Activated naive CD4-positive, alpha-beta T cell treated with anti-CD3 and anti-CD28 coated beads, Interleukin-2, amount 50 U/mL, for 72 hours (primary cell): ENCODE results near the gene SESN1. TPM values are rescaled to one million over a fixed set of nuclear protein-coding genes. Genes with fewer than 3 reads are reported as not detected.

Experiments
- ATAC-seq, 2 donors: fragments of 150-1000 bp; cut with Tn5 transposase; 2 replicates each; pipeline ENCODE4 v1.10.0; 2021; ENCODE audit warnings: mild to moderate bottlenecking in 2 of 2, moderate library complexity in 2 of 2
- DNase-seq, 2 donors: peaks; one replicate each; pipeline ENCODE4 v3.0.0; 2021 to 2022; ENCODE audit warnings: low spot score in 2 of 2
- H3K27ac Mint-ChIP-seq, 2 donors: one replicate each; pipeline ENCODE4 v1.8.0; 2022; ENCODE audit warnings: mild to moderate bottlenecking in 2 of 2, mixed read lengths in 2 of 2
- H3K36me3 Mint-ChIP-seq, 2 donors: one replicate each; pipeline ENCODE4 v1.8.0; 2022; ENCODE audit warnings: mixed read lengths in 2 of 2
- H3K9me3 Mint-ChIP-seq, 2 donors: one replicate each; pipeline ENCODE4 v1.8.0; 2022; ENCODE audit warnings: mixed read lengths in 2 of 2
- total RNA-seq, 2 donors: library from RNA; stranded (reverse); gene quantifications; one replicate each; pipeline ENCODE4 v1.2.3, GENCODE V29; 2022

Gene SESN1
- total RNA-seq, 2 donors from 2014 or later: 10.3 to 29.1 TPM

DNA sequence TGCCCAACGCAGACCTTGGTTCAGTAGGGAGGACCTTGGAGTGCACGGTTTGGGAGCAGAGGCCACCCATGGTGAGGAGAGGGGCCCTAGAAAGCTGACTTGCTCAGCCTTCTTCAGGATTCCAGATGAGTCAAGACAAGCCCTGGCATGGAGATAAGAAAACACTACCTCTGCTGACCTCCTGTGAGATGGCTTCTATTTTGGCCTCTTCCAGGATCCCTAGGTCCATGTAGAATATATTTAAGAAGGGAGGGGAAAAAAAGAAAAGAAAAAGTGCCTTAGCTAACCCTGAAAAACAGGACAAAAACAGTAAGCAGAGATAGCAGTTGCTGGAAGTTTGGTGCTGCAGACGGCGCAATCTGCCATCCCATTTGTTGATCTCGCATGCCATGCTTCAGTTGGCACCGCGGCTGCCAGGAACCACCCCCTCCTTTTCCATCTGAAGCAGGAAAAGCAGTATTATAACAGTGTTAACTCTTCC lies 146.4 kb downstream of the SESN1 start:
- DNase-seq (no peak), ATAC-seq (no peak)
- Mint-ChIP-seq H3K9me3 (no peaks in the 10 kb centered on the region), H3K36me3 (no peaks in the 10 kb centered on the region), H3K27ac (no peak overlapping the region)

GRCh38 chr6:108947114-108947854 lies 147.4 kb downstream of the SESN1 start:
- H3K27ac Mint-ChIP-seq: no peak overlapping the region
- H3K36me3 Mint-ChIP-seq: no peaks in the 10 kb centered on the region
- ATAC-seq (peak in 1 of 2 donors; percentile 47), DNase-seq (no peak)
- no peaks in the 10 kb centered on the region for H3K9me3 Mint-ChIP-seq

GRCh38 chr6:108946695-108947094 lies 148.0 kb downstream of the SESN1 start:
- Mint-ChIP-seq H3K27ac (no peak overlapping the region), H3K9me3 (no peaks in the 10 kb centered on the region), H3K36me3 (no peaks in the 10 kb centered on the region)
- ATAC-seq (no peak), DNase-seq (no peak)

DNA sequence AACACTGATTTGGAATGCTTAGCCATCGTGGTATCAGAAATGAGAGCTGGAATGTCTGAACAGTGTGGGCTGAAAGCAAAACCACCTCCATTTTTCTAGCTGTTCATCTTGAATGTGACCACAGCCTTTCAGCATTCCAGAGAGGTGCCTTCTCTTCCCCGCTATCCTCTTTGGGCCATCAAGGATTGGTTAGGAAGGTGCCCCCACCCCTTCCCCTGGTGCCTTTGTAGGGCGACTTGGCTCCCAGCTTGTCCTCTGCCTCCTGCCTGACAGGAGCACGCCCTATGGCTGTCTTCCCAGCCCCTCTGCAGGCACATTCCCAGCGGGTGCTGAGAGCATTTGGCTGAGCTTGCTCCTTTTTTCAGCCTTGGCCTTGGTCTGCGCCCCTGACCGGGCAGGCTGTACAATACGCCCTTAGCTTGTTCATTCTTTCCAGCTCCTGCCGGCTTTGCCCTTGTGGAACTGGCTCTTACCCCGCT lies 148.9 kb downstream of the SESN1 start:
- Mint-ChIP-seq H3K36me3 (no peaks in the 10 kb centered on the region), H3K9me3 (no peaks in the 10 kb centered on the region), H3K27ac (no peak overlapping the region)
- no peak for DNase-seq
- ATAC-seq: no peak

DNA sequence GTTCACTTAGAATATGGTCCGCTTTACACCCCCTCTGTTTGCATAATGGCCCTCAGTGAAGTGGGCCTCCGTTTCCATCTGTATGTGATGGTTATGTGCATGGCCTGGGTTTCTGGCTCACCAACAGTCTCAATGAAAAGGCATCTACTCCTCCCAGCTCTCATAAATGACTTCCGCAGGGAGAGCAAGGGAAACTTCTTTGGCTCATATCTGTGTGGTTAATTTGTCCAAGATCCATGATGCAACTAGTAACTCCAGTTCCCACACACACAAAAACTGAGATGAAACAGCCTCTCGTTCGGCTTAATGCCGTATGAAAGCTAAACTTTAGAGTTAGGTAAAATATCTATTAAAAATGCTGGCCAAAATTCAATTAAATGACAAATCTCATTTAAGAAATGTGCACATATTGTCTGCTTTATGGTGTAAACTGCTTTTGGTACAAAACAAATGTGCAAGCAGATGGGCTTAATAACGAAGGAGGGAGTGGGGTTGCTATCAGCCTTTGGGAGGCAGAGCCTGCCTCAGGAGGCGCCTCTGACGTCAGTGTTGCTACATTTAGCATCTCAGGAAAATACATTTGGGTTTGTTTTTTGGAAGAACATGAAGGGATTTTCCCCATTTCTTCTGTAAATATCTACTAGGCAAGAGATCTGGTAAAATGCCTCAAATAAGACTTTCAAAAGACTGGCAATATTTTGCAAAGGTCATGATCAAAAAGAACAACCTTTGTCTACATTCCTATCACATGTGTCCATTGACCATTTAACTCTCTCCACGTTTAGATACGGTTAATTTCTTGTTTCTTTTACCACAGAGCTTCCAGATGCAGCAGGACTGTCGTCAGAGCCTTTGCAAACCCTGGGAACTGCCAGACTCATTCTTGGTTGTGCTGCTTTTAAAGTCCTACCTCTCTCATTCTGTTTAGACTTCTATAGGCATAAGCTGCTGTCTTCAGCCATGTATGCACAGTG lies 149.7 kb downstream of the SESN1 start:
- DNase-seq (no peak), ATAC-seq (no peak)
- H3K36me3 Mint-ChIP-seq: peaks cover 2% of the 10 kb centered on the region in 2 donors
- H3K27ac Mint-ChIP-seq: no peak overlapping the region
- peaks cover 0 to 3% of the 10 kb centered on the region in 2 donors for H3K9me3 Mint-ChIP-seq

- no peak for ATAC-seq
- no peak for DNase-seq
- H3K27ac Mint-ChIP-seq: no peak overlapping the region
Measured at GRCh38 chr6:108944071-108944470, 150.6 kb downstream of the SESN1 start.

GRCh38 chr6:108942556-108943492 lies 151.8 kb downstream of the SESN1 start:
- DNase-seq: peak in 1 of 2 donors; percentile 18
- H3K27ac Mint-ChIP-seq: peak overlapping the region; percentile 72 to 78
- peaks cover 5 to 11% of the 10 kb centered on the region in 2 donors for H3K36me3 Mint-ChIP-seq
- ATAC-seq: peak; percentile 65 to 97
- H3K9me3 Mint-ChIP-seq: peaks cover 0 to 11% of the 10 kb centered on the region in 2 donors

More at GRCh38 chr6:108944071-108944470, 150.6 kb downstream of the SESN1 start:
- H3K36me3 Mint-ChIP-seq: peaks cover 5 to 11% of the 10 kb centered on the region in 2 donors
- H3K9me3 Mint-ChIP-seq: peaks cover 0 to 11% of the 10 kb centered on the region in 2 donors

GRCh38 chr6:108941859-108942258 lies 152.8 kb downstream of the SESN1 start:
- Mint-ChIP-seq H3K9me3 (peaks cover 0 to 11% of the 10 kb centered on the region in 2 donors), H3K27ac (no peak overlapping the region), H3K36me3 (peaks cover 5 to 11% of the 10 kb centered on the region in 2 donors)
- ATAC-seq (no peak), DNase-seq (no peak)

DNA sequence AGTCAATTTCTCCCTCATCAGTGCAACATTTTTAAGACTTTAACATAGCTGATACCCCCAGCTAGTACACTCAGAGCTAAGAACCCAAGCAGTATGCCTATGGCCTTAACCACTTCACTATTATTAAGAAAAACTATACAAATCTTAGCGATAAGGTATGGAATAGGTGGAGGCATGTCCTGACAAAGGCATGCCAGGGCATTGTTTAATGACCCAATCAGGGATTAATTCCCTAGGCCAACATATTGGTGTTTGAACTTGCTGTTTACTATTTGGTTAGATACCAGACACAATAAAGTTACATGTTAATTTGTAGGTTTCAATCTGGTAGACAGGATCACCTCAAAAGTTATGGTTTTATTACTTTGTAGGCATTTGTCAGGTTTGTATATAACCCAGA lies 153.4 kb downstream of the SESN1 start:
- Mint-ChIP-seq H3K36me3 (peaks cover 5 to 11% of the 10 kb centered on the region in 2 donors), H3K9me3 (peaks cover 0 to 11% of the 10 kb centered on the region in 2 donors), H3K27ac (no peak overlapping the region)
- ATAC-seq (no peak), DNase-seq (no peak)

DNA sequence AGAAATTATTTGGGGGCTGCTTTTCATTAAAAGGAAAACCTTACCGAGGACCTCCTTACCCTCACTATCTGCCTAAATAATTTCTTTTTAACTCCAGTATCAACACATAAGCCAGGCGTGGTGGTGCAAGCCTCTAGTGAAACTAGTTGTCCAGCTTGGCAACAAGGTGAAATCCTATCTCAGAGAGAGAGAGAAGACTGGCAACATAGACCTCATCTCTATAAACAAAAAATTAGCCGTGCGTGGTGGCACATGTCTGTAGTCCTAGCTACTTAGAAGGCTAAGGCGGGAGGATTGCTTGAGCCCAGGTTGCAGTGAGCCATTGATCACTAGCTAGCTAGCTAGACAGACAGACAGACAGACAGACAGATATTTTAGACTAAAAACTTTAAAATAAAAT lies 153.9 kb downstream of the SESN1 start:
- no peak for DNase-seq
- H3K36me3 Mint-ChIP-seq: peaks cover 5 to 11% of the 10 kb centered on the region in 2 donors
- no peak for ATAC-seq
- no peak overlapping the region for H3K27ac Mint-ChIP-seq
- H3K9me3 Mint-ChIP-seq: peaks cover 0 to 11% of the 10 kb centered on the region in 2 donors

- no peak for DNase-seq
- no peak for ATAC-seq
Measured at GRCh38 chr6:108937170-108937569, 157.5 kb downstream of the SESN1 start.

More at GRCh38 chr6:108937170-108937569, 157.5 kb downstream of the SESN1 start:
- H3K9me3 Mint-ChIP-seq: peaks cover 0 to 11% of the 10 kb centered on the region in 2 donors
- H3K36me3 Mint-ChIP-seq: peaks cover 5 to 11% of the 10 kb centered on the region in 2 donors
- no peak overlapping the region for H3K27ac Mint-ChIP-seq

Other genes starting within 250 kb of the SESN1 start
- gene ARMC2, start 246.4 kb downstream of the SESN1 start, total RNA-seq: 1 to 10 TPM; 2.3 to 3.3 TPM
- 10 to 100 TPM; 20.0 to 29.6 TPM for gene CEP57L1, start 661 bp upstream of the SESN1 start, total RNA-seq